ENCODE results near the gene F13A1. TPM values are rescaled to one million over a fixed set of nuclear protein-coding genes. Genes with fewer than 3 reads are reported as not detected.

The F13A1 gene
- total and polyA plus RNA-seq, 8 donors, result 1.7 to 58.7 (median 10.4) TPM

GRCh38 chr6:6277413-6277812 lies 43.0 kb downstream of the F13A1 start:
- no peaks in the 10 kb centered on the region for H3K36me3 ChIP-seq
- WGBS, 2 donors, result 61 to 70% methylated on average over 4 of the region's 4 CpGs
- H3K27ac ChIP-seq, result no peak overlapping the region
- DNase-seq, result no peak
- H3K4me3 ChIP-seq, result no peak overlapping the region
- no peaks in the 10 kb centered on the region for H3K4me1 ChIP-seq
- H3K27me3 ChIP-seq, result peaks cover 0 to 3% (median 0%) of the 10 kb centered on the region in 4 donors
- ATAC-seq, result peak in 1 of 4 donors; percentile 25
- no peak for FAIRE-seq
- no peaks in the 10 kb centered on the region for H3K9me3 ChIP-seq
- intact Hi-C loops (cut with DNase I), result no loop called here
- no peak for TF ChIP-seq CTCF (IDR thresholded peaks at IDR 0.05)

- no peaks in the 10 kb centered on the region for H3K9me3 ChIP-seq
- no peaks in the 10 kb centered on the region for H3K36me3 ChIP-seq
- ATAC-seq, result no peak
- H3K27me3 ChIP-seq, result peaks cover 0 to 3% (median 0%) of the 10 kb centered on the region in 4 donors
- no peak for FAIRE-seq
- TF ChIP-seq CTCF (IDR thresholded peaks at IDR 0.05), result no peak
- intact Hi-C loops (cut with DNase I), result no loop called here
- 40 to 51% methylated on average over 7 of the region's 7 CpGs for WGBS, 2 donors
- DNase-seq, result no peak
- H3K27ac ChIP-seq, result no peak overlapping the region
- no peak overlapping the region for H3K4me3 ChIP-seq
- H3K4me1 ChIP-seq, result no peaks in the 10 kb centered on the region
Observed at GRCh38 chr6:6270948-6271535, 49.4 kb downstream of the F13A1 start.

- ATAC-seq, result no peak
- Histone ChIP-seq H3K36me3 (no peaks in the 10 kb centered on the region), H3K27me3 (peaks cover 0 to 6% (median 1%) of the 10 kb centered on the region in 4 donors), H3K9me3 (no peaks in the 10 kb centered on the region), H3K4me1 (no peaks in the 10 kb centered on the region), H3K27ac (no peak overlapping the region), H3K4me3 (no peak overlapping the region)
- DNase-seq, result no peak
- intact Hi-C loops (cut with DNase I), result no loop called here
- 67 to 73% methylated on average over 6 of the region's 6 CpGs for WGBS, 2 donors
- no peak for FAIRE-seq
- no peak for TF ChIP-seq CTCF (IDR thresholded peaks at IDR 0.05)
Observed at GRCh38 chr6:6260196-6260722, 60.2 kb downstream of the F13A1 start.

GRCh38 chr6:6256886-6257285 lies 63.6 kb downstream of the F13A1 start:
- peaks cover 0 to 12% (median 0%) of the 10 kb centered on the region in 4 donors for H3K27me3 ChIP-seq
- DNase-seq, result no peak
- H3K4me1 ChIP-seq, result no peaks in the 10 kb centered on the region
- no peaks in the 10 kb centered on the region for H3K9me3 ChIP-seq
- WGBS, 2 donors, result 49 to 67% methylated on average over 2 of the region's 2 CpGs
- no peak for FAIRE-seq
- H3K36me3 ChIP-seq, result no peaks in the 10 kb centered on the region
- no peak overlapping the region for H3K27ac ChIP-seq
- no peak for TF ChIP-seq CTCF (IDR thresholded peaks at IDR 0.05)
- ATAC-seq, result no peak
- intact Hi-C loops (cut with DNase I), result no loop called here
- no peak overlapping the region for H3K4me3 ChIP-seq

- WGBS, 2 donors, result 52 to 64% methylated on average over 4 of the region's 4 CpGs
- Histone ChIP-seq H3K36me3 (no peaks in the 10 kb centered on the region), H3K9me3 (no peaks in the 10 kb centered on the region), H3K4me3 (no peak overlapping the region), H3K4me1 (no peaks in the 10 kb centered on the region), H3K27me3 (peaks cover 0 to 12% (median 0%) of the 10 kb centered on the region in 4 donors), H3K27ac (no peak overlapping the region)
- ATAC-seq (no peak), DNase-seq (no peak), FAIRE-seq (no peak)
- intact Hi-C loops (cut with DNase I), result no loop called here
- TF ChIP-seq CTCF (IDR thresholded peaks at IDR 0.05), result no peak
Observed at GRCh38 chr6:6256259-6256658, 64.2 kb downstream of the F13A1 start.

Measured in pancreas (tissue), 10 donors.